ENCODE results near the gene ARMH1.
"Not testable (repeated sequence)": the region's sequence is repeated elsewhere in the genome, so short reads cannot be mapped to it uniquely, and the experiment has no call there.

Gene ARMH1

DNA sequence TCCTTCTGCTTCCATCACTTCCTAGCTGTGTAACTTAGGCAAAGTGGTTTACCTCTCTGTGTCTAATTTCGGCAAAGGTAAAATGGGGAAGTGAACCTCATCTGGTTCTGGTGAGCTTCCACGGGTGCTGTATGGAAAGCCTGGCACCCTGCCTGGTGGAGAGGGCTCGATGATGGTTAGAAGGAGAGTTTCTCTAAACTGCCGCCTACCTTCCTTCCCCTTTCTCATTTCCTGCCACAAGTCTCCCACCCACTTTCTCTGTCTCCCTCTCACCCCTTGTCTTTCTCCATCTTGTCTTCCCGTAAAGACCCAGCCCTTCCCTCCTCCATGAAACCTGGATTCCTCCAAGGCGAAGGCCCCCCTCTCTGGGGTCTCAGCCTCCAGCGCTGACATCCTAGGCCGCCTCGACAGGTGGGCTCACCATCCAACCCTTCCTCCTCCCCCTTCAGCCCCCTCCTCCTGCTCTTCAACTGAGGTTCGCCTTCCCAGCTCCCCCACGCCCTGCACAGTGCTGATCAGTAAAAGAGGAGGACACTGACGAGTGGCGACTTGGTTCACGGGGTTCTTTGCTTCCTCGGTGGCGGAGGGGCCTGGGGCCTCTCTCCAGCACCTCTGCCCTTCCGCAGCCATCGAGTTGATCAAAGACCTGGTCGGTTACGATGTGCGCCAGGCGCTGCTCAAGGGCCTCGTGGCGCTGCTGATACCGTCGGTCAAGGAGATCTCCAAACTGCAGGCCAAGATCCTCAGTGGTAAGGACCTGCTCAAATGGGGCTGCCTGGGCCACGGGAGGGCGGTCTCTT, 49.2 kb downstream of the ARMH1 start:
- DNase-seq (ENCODE audit: low read depth in 2 of 2) = no peak

DNA sequence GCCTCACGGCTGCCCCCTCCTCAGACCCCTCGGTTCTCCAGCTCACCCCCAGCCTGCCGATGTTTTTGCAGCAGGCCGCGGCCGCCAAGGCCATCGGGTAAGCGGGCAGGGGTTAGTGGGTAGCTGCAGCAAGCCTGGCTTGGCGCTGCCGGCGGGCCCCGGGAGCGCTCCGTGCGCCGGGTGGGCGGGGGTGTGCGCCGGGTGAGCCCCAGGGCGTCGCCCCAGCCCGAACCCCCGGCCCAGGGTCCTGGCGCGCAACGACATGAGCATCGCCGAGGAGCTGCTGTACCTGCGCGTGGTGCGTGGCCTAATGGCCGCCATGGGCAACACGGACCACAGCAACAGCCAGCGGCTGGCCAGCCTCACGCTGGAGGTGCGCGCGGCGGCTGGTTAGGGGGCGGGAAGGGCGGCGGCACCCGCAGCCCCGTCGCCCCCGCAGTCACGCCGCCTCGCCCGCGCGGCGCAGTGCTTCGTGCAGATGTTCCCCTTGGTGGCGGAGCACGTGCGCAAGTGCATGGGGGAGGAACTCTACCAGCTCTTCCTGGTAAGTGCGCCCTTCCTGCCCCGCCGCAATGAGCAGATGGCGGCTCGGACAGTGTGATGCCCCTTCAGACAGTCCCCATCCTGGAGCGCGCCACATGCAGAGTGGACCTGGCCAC, 49.9 kb downstream of the ARMH1 start:
- no peak for DNase-seq (ENCODE audit: low read depth in 2 of 2)

DNA sequence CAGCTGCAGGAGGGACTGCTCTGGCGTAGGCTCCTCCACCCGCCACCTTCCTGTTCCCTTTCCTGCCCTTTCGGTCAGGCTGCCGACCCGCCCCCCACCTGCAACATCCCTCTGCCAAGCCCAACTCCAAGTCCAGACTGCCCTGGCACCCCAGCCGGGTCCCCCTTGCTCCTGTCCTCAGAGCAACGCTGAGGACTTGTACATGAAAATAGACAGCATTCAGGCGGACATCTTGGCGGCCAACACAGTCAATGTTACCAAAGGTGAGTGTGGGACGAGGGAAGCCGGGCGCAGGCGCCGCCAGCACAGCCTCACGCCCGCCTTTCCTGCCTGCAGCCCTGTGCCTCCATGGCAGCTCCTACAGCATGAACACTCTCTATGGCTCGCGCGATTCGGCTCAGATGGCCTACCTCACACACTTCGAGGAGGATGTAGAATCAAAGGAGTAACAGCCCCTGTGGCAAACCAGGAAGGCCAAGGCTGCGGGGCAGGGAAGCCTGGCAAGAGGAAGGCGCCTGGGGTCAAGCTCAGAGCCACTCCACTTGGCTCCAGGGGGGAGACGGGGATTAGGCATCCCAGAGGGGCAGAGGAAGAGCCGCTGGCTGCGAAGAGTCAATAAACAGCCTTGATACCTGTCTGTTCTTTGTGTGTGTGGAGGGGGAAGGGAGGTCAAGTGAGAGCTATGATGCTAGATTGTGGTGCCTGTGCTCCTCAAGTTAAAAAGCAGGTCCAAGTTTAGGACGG, 50.6 kb downstream of the ARMH1 start:
- DNase-seq (ENCODE audit: low read depth in 2 of 2) = no peak

- peak; percentile 74 to 89 for DNase-seq (ENCODE audit: low read depth in 2 of 2)
These were observed 56.4 kb downstream of the ARMH1 start, which contains the start of gene RNU5D-1 for GRCh38 chr1:44730741-44731512. Gene RNU5D-1, minus strand, starts transcription at chr1:44731170.

GRCh38 chr1:44733365-44733764, 58.9 kb downstream of the ARMH1 start:
- DNase-seq (ENCODE audit: low read depth in 2 of 2) = no peak

- DNase-seq (ENCODE audit: low read depth in 2 of 2) = no peak
These were observed 59.3 kb downstream of the ARMH1 start for GRCh38 chr1:44733784-44734183.

GRCh38 chr1:44735992-44736391, 61.5 kb downstream of the ARMH1 start:
- DNase-seq (ENCODE audit: low read depth in 2 of 2) = no peak

DNA sequence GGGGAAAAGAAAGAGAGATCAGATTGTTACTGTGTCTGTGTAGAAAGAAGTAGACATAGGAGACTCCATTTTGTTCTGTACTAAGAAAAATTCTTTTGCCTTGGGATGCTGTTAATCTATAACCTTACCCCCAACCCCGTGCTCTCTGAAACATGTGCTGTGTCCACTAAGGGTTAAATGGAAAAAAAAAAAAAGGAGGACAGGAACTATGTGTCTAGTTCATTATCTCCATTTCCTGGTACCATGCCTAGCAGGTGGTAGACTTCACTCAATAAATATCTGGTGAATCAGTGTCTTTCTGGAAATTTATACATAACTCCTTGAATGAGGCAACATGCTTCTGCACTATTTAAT, 64.4 kb downstream of the ARMH1 start:
- not testable (repeated sequence) for DNase-seq (ENCODE audit: low read depth in 2 of 2)

DNA sequence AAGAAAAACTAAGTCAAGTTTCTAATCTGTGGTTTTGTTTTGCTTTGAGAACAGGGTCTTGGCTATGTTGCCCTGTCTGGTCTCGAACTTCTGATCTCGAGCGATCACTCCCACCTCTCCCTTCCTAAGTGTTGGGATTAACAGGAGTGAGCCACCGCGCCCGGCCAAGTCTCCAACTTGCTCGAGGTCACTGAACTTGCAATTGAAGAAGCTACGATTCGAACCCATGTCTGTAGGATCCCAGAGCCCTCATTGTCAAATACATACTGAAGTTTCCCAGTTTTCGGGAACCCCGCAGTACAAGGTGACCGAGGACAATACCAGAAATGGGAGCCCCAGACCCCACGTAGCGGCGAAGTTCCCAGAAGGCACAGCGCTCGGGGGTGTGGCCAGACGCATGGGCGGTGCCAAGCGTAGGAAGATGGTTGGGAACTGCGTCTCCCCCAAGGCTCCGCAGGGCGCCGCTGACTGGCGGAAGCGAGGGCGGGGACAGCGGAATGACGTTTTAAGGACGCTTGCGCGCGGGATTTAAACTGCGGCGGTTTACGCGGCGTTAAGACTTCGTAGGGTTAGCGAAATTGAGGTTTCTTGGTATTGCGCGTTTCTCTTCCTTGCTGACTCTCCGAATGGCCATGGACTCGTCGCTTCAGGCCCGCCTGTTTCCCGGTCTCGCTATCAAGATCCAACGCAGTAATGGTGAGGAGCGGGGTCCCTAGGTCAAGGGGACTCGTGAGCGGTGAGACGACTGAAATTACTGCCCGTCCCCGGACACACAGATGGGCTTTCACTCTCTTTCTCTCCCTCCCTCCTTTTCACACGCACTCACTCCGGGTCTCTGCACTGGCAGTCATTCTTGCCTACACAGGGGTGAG, 65.0 kb downstream of the ARMH1 start, which contains the start of gene KIF2C:
Gene KIF2C (plus strand): TSS at position 531 of the 872 bp plus-strand sequence. CDS start 96 bp downstream, at position 627.
- peak; percentile 89 to 94 for DNase-seq (ENCODE audit: low read depth in 2 of 2)

- DNase-seq (ENCODE audit: low read depth in 2 of 2) = no peak
These were observed 65.7 kb downstream of the ARMH1 start for GRCh38 chr1:44740179-44740617.

DNA sequence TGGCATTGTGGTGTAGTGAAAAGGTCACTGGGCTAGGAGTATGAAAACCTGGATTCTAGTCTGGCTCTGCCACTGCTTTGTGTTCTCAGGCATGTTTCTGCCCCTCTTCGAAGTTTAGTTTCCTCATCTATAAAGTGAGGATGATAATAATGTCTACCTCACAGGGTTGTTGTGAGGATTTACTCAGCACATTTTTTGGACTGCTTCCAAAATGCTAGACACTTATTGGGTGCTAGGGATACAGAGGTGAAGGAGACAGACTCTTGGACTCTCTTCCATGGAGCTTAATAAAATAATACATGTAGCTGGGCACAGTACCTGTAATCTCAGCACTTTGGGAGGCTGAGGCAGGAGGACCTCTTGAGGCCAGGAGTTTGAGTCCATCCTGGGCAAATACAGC, 68.7 kb downstream of the ARMH1 start:
- DNase-seq (ENCODE audit: low read depth in 2 of 2) = no peak

- DNase-seq (ENCODE audit: low read depth in 2 of 2) = no peak
These were observed 73.4 kb downstream of the ARMH1 start for GRCh38 chr1:44747878-44748277.

- no peak for DNase-seq (ENCODE audit: low read depth in 2 of 2)
These were observed 82.9 kb downstream of the ARMH1 start for GRCh38 chr1:44757420-44757819.

DNA sequence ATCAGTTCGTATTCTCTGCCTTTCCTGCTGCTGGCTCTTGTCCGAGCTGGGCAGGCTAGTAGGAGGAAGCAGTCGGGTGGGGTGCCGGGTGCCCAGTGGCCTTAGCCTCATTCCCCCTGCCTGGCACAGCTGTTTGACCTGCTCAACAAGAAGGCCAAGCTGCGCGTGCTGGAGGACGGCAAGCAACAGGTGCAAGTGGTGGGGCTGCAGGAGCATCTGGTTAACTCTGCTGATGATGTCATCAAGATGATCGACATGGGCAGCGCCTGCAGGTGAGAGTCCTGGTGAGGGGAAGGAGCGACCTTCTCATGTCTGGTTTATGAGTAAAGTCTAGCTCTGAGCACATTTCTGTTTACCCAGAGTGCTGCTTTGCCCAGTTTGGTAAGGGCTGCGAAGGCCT, 84.6 kb downstream of the ARMH1 start:
- DNase-seq (ENCODE audit: low read depth in 2 of 2) = no peak

- DNase-seq (ENCODE audit: low read depth in 2 of 2) = no peak
These were observed 86.4 kb downstream of the ARMH1 start for GRCh38 chr1:44760876-44761275.

- DNase-seq (ENCODE audit: low read depth in 2 of 2) = not testable (repeated sequence)
These were observed 91.9 kb downstream of the ARMH1 start for GRCh38 chr1:44766421-44766820.
